H7 (cell line): ENCODE data around the gene FRRS1. TPM values are rescaled to one million over a fixed set of nuclear protein-coding genes. Genes with fewer than 3 reads are reported as not detected.
"Not testable (repeated sequence)": the region's sequence is repeated elsewhere in the genome, so short reads cannot be mapped to it uniquely, and the experiment has no call there.

Experiments
- DNase-seq: peaks from one replicate; pipeline ENCODE4 v3.0.0; 2012
- H3K27me3 ChIP-seq: 2 replicates; pipeline ENCODE4 v1.6.0; 2011; ENCODE audit warnings: mild to moderate bottlenecking, low read length; ENCODE audit not compliant: control insufficient read depth, insufficient read depth
- H3K36me3 ChIP-seq: replicated peaks from 2 replicates; pipeline ENCODE4 v1.5.1; 2011; ENCODE audit warnings: low read length; ENCODE audit not compliant: control insufficient read depth, insufficient read depth
- H3K4me3 ChIP-seq: 2 replicates; pipeline ENCODE4 v1.5.1; 2011; ENCODE audit warnings: low read depth, mild to moderate bottlenecking, control low read depth, low read length, moderate library complexity; ENCODE audit not compliant: insufficient read depth
- total RNA-seq: library from RNA; depleted of rRNA; stranded (reverse); fragments of >200 nt; shearing (Covaris generic); gene quantifications from 2 replicates; pipeline ENCODE4 v1.2.3, GENCODE V29; 2014; rRNA removed

Gene FRRS1, protein sequence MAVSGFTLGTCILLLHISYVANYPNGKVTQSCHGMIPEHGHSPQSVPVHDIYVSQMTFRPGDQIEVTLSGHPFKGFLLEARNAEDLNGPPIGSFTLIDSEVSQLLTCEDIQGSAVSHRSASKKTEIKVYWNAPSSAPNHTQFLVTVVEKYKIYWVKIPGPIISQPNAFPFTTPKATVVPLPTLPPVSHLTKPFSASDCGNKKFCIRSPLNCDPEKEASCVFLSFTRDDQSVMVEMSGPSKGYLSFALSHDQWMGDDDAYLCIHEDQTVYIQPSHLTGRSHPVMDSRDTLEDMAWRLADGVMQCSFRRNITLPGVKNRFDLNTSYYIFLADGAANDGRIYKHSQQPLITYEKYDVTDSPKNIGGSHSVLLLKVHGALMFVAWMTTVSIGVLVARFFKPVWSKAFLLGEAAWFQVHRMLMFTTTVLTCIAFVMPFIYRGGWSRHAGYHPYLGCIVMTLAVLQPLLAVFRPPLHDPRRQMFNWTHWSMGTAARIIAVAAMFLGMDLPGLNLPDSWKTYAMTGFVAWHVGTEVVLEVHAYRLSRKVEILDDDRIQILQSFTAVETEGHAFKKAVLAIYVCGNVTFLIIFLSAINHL
- 9.1 and 10.3 TPM in 2 replicates for total RNA-seq

DNA sequence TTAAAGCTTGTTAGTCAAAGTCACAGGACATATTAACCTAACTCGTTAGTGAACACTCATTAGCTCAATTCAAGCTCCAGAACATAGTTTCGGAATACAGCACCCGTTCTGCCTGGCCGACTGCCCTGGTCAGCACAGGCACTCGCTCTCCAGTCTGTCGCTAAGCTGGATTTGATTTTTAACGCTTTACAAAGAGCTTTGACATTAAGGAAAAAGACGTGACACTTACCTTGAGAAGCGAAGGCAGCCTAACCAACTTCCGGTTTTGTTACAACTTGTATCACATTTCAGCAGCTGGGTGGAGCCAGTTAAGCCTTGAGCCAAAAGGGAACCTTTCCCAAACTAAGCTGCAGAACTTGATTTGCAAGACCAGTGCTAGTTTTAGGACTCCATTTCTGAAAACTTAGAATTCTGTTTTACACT, at the start of gene FRRS1:
FRRS1 (minus strand) TSS at position 258 of the 423 bp plus-strand sequence. CDS start 17,867 bp downstream, outside the sequence.
- peak; percentile 66 for DNase-seq
- Histone ChIP-seq H3K36me3 (no peaks in the 10 kb centered on the region), H3K27me3 (no peaks in the 10 kb centered on the region; the same call in 1 of the 2 replicates), H3K4me3 (peak within 1 kb of the TSS; percentile 49)

DNA sequence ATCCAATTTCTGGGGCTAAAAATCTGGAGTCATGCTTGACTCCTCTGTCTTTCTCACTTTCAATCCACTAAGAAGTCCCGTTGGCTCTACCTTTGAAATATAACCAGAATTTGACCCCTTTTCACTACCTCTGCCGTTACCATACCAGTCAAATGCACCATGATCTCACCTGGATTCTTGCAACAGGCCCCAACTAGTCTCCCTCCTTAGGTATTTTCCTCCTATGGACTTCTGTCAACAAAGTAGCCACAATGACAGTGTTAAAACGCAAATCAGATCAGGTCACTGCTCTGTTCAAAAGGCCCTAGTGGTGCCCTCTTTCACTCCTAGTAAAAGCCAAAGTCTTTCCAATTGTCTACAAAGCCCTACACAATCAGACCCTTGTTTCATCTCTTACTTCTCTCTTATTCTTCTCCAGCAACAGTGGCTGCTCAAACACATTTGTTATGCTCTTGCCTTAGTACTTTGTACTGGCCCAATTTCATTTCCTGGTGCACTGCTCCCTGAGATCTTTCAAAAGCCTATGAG, 48.0 kb upstream of the FRRS1 start:
- Histone ChIP-seq H3K4me3 (no peak overlapping the region), H3K36me3 (no peaks in the 10 kb centered on the region), H3K27me3 (no peaks in the 10 kb centered on the region)
- no peak for DNase-seq

DNA sequence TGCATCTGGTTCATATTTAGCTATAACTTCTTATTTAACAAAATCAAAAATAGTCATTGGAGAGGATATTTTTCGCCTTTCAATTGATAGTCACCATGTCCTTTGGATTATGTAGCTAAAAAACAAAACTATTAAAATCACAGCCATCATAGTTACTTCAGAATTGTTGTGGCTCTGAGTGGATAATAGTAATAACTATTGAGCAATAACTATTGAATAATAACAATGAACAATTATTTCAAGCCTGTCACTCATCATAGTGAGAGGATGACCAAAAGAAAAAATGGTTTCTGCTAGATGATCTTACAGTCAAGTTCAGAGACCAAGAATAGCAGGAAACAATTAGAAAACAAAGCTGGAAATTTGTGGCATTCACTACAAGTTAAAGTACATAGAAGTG, 45.3 kb upstream of the FRRS1 start:
- no peaks in the 10 kb centered on the region for H3K27me3 ChIP-seq
- no peaks in the 10 kb centered on the region for H3K36me3 ChIP-seq
- DNase-seq = no peak
- no peak overlapping the region for H3K4me3 ChIP-seq

DNA sequence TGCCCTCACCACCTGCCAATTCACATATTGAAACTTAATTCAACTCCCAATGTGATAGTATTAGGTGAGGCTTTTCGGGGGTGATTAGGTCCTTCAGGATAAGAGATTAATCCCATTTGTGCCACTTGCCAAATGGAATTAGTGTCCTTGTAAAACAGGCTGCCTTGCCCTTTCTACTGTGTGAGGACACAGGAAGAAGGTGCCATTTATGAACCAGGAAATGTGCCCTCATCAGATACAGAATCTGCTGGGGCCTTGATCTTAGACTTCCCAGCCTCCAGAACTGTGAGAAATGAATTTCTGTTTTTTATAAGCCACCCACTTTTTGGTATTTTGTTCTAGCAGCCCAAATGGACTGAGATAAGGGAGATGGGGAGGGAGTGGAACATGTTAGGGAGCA, 44.6 kb upstream of the FRRS1 start:
- Histone ChIP-seq H3K4me3 (no peak overlapping the region), H3K27me3 (no peaks in the 10 kb centered on the region), H3K36me3 (no peaks in the 10 kb centered on the region)
- DNase-seq = no peak

DNA sequence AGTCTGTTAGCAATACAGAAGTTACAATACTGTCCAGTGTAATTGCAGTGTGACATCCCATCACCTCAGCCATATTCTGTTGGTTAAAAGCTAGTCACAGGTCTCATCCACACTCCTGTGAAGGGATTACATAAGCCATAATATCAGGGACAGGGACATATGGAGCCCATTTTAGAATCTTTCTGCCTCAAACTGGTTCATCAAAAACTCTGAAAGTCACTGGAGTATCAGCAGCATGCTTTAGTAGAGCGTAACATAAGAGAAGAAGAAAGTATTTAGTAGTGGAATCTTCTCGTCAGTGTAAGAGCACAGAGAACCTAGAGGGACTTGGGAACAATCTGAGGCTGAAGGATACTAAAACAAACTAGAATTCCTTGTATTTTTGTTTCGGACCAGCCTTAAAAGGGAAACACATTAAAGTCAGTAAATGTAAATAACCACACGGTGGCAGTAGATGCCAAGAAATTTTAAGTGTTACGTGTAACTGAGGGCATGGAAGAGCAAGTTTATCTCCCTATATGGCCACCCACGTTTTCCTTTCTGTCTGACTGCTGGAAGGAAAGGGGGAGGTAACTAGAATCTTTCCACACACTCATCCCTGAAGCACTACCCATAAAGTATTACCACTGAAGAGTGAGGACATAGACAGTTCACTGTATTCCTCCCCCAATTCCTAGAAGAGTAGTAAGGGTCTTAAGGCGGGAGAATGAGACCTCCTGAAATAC, 42.1 kb upstream of the FRRS1 start:
- H3K36me3 ChIP-seq = no peaks in the 10 kb centered on the region
- H3K4me3 ChIP-seq = no peak overlapping the region
- no peaks in the 10 kb centered on the region for H3K27me3 ChIP-seq
- peak; percentile 70 for DNase-seq

DNA sequence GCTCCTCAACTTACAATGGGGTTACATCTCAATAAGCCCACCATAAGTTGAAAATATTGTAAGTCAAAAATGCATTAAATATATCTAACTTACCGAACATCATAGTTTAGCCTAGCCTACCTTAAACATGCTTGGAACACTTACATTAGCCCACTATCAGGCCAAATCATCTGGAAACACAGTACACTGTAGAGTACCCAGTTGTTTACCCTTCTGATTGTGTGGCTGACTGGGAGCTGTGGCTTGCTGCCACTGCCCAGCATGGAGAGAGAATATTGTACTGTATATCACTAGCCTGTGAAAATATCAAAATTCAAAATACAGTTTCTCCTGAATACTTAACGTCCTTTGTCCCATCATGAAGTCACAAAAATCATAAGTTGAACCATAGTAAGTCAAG, 40.4 kb upstream of the FRRS1 start:
- Histone ChIP-seq H3K27me3 (no peaks in the 10 kb centered on the region), H3K4me3 (no peak overlapping the region), H3K36me3 (no peaks in the 10 kb centered on the region)
- no peak for DNase-seq

DNA sequence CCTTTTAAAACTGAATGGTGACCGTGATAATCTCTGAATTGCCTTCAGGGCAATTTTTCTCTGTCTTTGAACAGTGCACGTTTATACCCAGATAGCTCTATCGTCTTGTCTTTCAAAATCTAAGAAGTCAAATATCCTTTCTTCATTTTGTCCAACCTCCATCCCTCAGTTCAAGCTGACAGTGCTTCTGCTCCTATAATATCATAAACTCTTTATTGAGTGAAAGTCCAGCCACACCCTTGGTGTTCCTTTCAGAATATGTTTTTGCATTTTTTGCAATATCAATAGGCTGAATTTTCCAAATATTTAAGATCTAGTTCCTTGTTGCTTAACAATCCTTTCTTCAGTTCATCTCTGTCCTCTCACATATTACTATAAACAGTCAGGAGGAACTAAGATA, 35.1 kb upstream of the FRRS1 start:
- H3K4me3 ChIP-seq = no peak overlapping the region
- no peaks in the 10 kb centered on the region for H3K27me3 ChIP-seq
- DNase-seq = no peak
- H3K36me3 ChIP-seq = no peaks in the 10 kb centered on the region

DNA sequence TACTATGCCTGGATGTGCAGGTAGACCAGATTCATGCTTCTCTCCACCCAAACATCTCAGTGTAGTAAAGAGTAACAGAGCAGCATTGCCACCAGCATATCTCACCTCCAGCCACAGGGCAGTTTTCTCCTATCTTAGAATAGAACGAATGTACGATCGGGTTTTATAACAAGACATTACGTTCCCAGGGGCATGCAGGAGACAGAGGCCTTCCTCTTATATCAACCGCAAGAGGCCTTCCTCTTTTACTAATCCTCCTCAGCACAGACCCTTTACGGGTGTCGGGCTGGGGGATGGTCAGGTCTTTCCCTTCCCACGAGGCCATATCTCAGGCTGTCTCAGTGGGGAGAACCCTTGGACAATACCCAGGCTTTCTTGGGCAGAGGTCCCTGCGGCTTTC, 27.4 kb upstream of the FRRS1 start:
- not testable (repeated sequence) for DNase-seq, H3K4me3 ChIP-seq, H3K27me3 ChIP-seq, H3K36me3 ChIP-seq

DNA sequence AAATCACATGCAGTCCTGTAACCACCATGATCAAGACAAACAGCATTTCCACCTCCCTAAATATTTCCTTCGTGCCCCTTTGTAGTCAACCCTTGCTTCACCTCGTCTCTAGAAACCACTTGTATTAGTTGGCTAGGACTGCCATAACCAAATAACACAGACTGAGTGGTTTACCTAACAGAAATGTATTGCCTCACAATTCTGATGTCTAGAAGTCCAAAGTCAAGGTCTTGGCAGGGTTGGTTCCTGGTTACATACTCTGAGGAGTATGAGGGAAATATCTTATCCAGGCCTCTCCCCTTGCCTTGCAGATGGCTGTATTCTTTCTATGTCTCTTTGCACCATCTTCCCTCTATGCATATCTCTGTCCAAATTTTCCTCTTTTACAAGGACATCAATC, 23.3 kb upstream of the FRRS1 start:
- H3K36me3 ChIP-seq = no peaks in the 10 kb centered on the region
- no peak overlapping the region for H3K4me3 ChIP-seq
- DNase-seq = no peak
- H3K27me3 ChIP-seq = no peaks in the 10 kb centered on the region

DNA sequence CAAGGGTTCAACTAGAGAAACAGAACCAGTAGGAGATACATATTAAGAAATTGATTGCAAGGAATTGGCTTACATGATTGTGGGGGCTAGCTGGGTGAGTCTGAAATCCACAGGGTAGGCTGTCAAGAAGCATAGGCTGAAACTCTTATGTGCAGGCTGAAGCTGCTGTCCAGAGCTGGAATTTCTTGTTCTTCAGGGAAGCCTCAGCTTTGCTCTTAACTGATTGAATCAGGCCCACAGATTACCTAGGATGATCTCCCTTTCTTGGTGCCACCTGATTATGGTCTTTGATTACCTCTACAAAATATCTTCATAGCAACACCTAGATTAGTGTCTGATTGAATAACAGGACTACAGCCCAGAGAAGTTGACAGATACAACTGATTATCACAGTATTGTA, 22.5 kb upstream of the FRRS1 start:
- Histone ChIP-seq H3K36me3 (no peaks in the 10 kb centered on the region), H3K27me3 (no peaks in the 10 kb centered on the region), H3K4me3 (no peak overlapping the region)
- no peak for DNase-seq

DNA sequence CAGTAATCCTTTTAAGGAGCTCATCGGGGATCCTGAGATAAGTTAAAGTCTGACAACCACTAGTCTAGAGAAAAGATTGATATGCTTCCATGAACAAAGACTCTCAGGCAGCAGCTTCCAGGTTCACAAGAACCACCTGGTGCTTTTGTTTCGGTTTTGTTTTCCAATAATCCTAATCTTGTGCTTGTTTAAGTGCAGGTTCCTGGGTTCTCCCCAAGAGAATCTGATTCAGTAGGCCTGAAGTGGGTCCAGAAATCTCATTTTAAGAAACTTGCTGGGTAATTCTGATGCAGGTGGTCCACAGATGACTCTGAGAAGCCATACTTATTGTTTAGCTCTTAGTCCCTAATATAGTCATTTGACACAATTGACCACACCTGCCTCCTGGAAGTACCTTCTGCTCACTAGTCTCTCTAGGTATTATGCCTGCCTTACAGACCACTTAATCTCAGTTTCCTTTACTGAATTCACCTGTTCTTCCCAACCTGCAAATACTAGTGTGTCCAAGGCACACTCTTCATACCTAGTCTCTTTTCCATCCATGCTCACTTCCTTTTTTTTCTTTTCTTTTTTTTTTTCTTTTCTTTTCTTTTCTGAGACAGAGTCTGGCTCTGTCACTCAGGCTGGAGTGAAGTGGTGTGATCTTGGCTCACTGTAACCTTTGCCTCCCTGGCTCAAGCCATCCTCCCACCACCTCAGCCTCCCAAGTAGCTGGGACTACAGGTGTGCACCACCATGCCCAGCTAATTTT, 20.5 kb upstream of the FRRS1 start:
- H3K27me3 ChIP-seq = no peaks in the 10 kb centered on the region
- no peaks in the 10 kb centered on the region for H3K36me3 ChIP-seq
- H3K4me3 ChIP-seq = no peak overlapping the region
- no peak for DNase-seq

DNA sequence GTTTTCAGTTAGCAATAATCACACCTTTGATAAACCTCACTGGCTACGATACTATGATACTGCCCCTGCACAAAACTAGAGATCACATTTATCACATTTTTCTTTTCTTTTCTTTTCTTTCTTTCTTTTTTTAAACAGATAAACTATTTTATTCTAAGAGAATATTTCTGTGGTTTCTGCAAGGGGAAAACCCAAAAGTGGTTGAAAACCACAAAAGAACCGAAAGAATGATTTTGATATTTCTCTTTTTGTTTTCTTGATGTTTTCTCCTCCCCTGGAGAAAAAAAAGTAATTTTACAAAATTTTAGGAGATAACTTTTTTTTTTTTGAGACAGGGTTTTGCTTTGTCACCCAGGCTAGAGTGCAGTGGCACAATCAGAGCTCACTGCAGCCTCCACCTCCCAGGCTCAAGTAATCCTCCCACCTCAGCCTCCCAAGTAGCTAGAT, 18.4 kb upstream of the FRRS1 start:
- DNase-seq = no peak
- Histone ChIP-seq H3K36me3 (no peaks in the 10 kb centered on the region), H3K27me3 (no peaks in the 10 kb centered on the region)

DNA sequence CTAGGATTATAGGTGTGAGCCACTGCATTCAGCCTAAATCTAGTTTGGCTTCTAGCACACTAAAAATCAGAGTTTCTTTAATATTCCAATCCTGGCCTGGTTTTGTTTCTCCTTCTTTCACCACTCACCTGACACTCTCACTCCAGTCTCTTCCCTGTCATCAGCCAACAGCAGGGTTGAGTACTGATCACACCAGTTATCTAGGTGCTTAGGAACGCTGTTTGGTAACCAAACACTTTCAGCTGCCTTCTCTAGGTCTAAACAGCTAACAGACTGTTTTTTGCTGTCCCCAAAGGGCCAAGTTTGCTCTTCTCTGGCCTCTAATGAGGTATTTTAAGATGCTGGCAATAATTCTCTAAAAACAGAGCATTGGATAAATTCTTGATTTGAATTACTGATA, 17.7 kb upstream of the FRRS1 start:
- no peak for DNase-seq
- H3K36me3 ChIP-seq = no peaks in the 10 kb centered on the region
- no peaks in the 10 kb centered on the region for H3K27me3 ChIP-seq
- H3K4me3 ChIP-seq = no peak overlapping the region

More for the DNA sequence above, 18.4 kb upstream of the FRRS1 start:
- H3K4me3 ChIP-seq = no peak overlapping the region

DNA sequence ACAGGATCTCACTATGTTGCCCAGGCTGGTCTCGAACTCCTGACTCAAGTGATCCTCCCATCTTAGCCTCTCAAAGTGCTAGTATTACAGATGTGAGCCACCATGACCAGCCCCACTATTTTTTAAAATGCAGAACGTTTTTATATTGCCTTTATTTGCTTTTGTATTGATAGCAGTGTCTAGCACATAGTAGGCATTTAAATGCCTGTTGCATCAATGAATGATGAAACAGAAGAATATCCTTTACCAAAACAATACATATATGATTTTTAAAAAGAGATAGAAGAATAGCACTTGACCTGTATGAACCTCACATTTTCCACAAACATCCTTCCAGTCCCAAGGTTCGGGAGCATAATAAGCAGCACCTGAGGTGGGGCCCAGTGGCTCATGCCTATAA, 16.5 kb upstream of the FRRS1 start:
- Histone ChIP-seq H3K4me3 (no peak overlapping the region), H3K27me3 (no peaks in the 10 kb centered on the region), H3K36me3 (no peaks in the 10 kb centered on the region)
- no peak for DNase-seq
